22Rv1 (cell line): ENCODE data around the gene EFCAB12.
A peak's percentile ranks its signal among the peaks of the same experiment; 100 is the strongest.

Source experiments
- H3K27ac ChIP-seq: fragments of 450-650 bp; 2 replicates; pipeline ENCODE4 v1.5.1; 2017
- ZFX ChIP-seq: fragments of 450-650 bp; IDR thresholded peaks from 2 replicates; pipeline ENCODE4 v1.6.1; 2017; ENCODE audit warnings: antibody characterized with exemption, borderline replicate concordance
- TF ChIP-seq, protein P1 (sequence below): fragments of 450-650 bp; IDR thresholded peaks from 2 replicates; pipeline ENCODE4 v1.5.1; 2017; ENCODE audit warnings: mild to moderate bottlenecking

EFCAB12 gene

DNA sequence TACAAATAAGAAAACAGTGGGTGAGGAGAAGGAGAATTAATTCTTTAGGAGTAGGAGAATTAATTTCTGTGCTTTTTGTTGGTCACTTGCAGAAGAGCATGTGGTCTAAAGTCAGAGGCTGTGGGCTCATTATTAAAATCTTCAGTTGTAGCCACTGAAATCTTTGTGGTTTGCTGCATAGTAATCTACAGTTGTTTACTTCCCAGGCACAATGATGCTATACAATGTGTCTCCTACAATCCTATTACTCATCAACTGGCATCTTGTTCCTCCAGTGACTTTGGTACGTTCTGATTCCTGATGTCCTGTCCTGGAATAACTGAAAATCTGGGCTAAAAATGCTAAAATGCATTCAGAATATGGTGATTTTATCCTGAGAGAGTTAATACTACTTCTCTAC, 32.6 kb upstream of the EFCAB12 start:
- TF ChIP-seq, protein P1, sequence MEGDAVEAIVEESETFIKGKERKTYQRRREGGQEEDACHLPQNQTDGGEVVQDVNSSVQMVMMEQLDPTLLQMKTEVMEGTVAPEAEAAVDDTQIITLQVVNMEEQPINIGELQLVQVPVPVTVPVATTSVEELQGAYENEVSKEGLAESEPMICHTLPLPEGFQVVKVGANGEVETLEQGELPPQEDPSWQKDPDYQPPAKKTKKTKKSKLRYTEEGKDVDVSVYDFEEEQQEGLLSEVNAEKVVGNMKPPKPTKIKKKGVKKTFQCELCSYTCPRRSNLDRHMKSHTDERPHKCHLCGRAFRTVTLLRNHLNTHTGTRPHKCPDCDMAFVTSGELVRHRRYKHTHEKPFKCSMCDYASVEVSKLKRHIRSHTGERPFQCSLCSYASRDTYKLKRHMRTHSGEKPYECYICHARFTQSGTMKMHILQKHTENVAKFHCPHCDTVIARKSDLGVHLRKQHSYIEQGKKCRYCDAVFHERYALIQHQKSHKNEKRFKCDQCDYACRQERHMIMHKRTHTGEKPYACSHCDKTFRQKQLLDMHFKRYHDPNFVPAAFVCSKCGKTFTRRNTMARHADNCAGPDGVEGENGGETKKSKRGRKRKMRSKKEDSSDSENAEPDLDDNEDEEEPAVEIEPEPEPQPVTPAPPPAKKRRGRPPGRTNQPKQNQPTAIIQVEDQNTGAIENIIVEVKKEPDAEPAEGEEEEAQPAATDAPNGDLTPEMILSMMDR, result no peak
- TF ChIP-seq ZFX, result no peak
- H3K27ac ChIP-seq, result no peak overlapping the region

DNA sequence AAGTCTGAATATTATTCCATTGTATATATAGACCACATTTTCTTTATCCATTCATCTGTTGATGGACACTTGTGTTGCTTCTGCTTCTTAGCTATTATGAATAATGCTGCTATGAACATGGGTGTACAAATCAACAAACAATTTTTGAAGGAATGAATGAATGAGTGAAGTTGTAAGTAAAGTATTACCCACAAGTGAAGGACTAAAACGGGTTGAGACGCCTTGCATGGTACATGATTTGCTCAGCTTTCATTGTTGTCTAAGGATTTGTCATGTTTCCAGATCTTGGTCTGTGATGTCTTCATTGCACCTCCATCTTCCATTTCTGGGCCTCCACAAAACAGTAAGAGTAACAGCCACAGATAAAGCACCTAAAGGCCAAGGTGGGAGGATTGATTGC, 32.1 kb upstream of the EFCAB12 start:
- H3K27ac ChIP-seq, result no peak overlapping the region
- TF ChIP-seq, protein P1, result no peak
- no peak for TF ChIP-seq ZFX

DNA sequence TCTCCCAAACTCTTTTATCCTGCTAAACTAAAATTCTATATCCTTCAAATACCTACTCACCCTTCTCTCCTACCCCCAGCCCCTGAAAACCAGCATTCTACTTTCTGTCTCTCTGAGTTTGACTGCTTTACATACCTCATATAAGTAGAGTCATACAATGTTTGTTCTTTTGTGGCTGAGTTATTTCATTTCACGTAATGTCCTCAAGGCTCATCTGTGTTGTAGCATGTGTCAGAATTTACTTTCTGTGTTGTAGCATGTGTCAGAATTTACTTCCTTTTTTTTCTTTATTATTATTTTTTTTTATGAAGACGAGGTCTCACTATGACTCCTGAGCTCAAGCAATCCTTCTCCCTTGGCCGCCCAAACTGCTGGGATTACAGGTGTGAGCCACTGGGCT, 31.7 kb upstream of the EFCAB12 start:
- TF ChIP-seq ZFX, result no peak
- TF ChIP-seq, protein P1, result no peak
- H3K27ac ChIP-seq, result no peak overlapping the region

DNA sequence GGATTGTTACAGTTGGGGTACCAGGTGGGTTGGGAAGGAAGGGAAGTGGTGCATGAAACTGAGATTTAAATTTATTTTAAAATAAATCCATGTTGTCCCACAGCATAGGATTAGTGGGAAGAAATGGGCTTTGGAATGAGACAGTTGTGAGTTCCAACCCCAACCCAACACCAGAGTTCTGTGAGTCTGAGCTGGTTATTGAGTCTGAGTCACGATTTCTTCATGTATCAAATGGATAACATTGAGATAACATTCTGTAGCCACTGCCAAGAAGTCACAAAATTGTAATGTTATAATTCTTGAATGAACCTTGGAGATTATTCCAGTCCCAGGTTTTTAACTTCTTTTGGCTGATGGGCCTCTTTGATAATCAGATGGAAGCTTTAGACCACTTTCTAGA, 25.3 kb upstream of the EFCAB12 start:
- TF ChIP-seq, protein P1, result no peak
- no peak for TF ChIP-seq ZFX
- H3K27ac ChIP-seq, result no peak overlapping the region

DNA sequence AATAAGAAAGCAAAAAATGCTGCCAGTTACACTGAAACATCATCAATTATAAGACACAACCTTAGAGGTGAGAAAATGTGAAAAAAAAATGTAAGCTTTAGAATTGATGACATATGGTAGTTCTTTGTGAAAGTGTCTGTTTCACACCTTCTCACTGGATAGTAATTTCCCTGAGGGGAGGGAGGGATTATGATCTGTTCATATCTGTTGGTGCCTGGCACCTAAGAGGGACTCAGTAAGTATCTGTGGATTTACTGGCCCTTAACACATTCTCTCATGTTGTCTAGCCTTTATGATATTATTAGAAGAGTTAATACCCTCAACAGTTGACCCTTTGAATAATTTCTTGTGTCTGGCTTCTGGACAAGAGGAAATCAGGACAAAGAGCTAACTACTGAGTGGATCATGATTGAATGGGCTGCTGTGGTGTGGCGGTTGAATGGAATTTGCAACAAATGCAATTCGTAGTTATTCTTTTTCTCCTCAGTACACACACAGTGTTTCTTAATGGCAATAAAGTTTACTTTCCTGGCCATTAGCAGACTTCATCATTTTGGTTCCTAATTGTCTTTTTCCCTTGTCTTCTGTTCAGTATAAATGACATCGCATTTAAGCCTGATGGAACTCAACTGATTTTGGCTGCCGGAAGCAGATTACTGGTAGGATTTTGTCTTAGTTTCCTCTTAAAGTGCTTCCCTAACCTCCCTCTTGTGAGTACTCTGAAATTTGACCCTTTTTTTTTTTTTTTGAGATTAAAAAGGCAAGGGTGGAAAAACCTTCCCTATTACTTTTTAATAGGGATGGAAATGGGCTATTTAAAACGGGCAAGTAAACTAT, 21.1 kb upstream of the EFCAB12 start:
- no peak overlapping the region for H3K27ac ChIP-seq
- TF ChIP-seq, protein P1, result no peak
- TF ChIP-seq ZFX, result no peak

DNA sequence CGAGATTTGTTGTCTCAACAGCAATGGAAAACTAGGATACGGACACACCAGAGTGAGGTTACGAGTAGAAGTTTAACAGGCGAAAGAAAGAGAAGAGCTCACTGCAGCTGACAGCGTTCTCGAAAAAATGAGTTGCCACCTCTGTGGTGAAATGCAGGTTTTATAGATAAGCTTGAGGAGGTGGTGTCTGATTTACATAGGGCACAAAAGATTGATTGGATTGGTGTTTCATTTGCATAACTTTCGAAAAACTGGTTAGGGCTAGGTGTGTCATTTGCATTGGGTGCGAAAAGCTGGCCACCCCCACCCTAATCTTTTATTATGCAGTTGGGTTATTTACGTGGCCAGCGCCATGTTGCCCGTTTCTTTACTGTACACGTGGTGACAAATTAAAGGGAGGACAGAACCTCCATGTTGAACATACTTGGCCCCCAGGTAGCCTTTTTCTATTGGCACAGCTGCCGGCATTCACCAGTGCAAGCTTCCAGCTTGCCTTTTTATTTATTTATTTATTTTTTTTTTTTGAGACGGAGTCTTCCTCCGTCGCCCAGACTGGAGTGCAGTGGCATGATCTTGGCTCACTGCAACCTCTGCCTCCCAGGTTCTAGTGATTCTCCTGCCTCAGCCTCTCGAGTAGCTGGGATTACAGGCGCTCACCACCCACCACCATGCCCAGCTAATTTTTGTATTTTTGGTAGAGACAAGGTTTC, 19.9 kb upstream of the EFCAB12 start:
- H3K27ac ChIP-seq, result peak overlapping the region; percentile 85
- TF ChIP-seq, protein P1, result no peak
- no peak for TF ChIP-seq ZFX

DNA sequence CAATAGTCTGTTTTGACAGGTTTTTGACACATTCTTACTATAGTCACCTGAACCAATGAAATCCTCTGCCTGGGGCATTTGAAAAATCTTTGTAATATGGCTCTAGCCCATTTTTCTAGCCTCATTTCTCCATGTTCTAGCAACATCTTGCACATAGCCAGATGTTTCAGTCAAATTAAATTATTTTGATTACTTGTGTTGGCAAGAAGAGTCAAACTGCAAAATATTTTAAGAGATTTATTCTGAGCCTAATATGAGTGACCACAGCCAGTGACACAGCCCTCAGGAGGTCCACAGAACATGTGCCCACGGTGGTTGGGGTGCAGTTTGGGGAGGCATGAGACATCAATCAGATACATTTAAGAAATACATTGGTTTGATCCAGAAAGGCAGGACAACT, 18.5 kb upstream of the EFCAB12 start:
- peak overlapping the region; percentile 85 for H3K27ac ChIP-seq
- TF ChIP-seq, protein P1, result no peak
- TF ChIP-seq ZFX, result no peak
